Measurements from ENCODE around the gene DGLUCY.

Gene DGLUCY

GRCh38 chr14:91185721-91186120, 71.8 kb downstream of the DGLUCY start:
- Histone ChIP-seq H3K4me3 (ENCODE audit: low read depth, low read length) (no peak overlapping the region), H3K27ac (no peak overlapping the region), H3K27me3 (replicated peaks) (no peaks in the 10 kb centered on the region), H3K36me3 (replicated peaks) (no peaks in the 10 kb centered on the region)
- in situ Hi-C loops (cut with HindIII; ENCODE audit: low pct_ligation_motif_present, low sequenced_read_pairs), result loop anchor here (25.0 kb wide), 1 partner anchor 102 kb away; no protein-coding TSS in a partner anchor
- no peak for TF ChIP-seq CTCF (IDR thresholded peaks at IDR 0.05; ENCODE audit: low read depth, low read length, missing control alignments)
- DNase-seq, result no peak

DNA sequence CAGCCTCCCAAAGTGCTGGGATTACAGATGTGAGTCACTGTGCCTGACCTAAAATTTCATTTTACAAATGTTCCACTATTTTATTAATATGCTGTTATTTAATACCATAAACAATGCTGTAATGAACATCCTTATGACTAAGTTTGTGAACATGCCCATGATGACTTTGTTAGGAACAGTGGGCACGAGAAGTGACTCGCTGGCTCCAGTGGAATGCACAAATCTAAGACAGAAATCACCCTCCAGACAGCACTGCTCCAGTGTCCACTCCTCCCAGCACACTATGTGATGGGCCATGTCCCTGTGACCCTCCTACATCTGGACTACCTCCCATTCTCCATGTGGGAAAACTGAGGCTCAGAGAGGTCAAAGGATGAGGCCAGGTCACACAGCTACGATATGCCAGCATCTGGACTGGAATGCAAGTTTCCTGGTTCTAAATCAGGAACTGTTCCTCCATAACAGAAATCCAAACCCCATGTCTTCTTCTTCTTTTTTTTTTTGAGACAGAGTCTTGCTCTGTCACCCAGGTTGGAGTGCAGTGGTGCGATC, 72.7 kb downstream of the DGLUCY start:
- Histone ChIP-seq H3K27ac (no peak overlapping the region), H3K4me3 (ENCODE audit: low read depth, low read length) (no peak overlapping the region), H3K27me3 (replicated peaks) (no peaks in the 10 kb centered on the region), H3K36me3 (replicated peaks) (no peaks in the 10 kb centered on the region)
- no peak for DNase-seq
- in situ Hi-C loops (cut with HindIII; ENCODE audit: low pct_ligation_motif_present, low sequenced_read_pairs), result loop anchor here (25.0 kb wide), 1 partner anchor 101 kb away; no protein-coding TSS in a partner anchor
- TF ChIP-seq CTCF (IDR thresholded peaks at IDR 0.05; ENCODE audit: low read depth, low read length, missing control alignments), result no peak

DNA sequence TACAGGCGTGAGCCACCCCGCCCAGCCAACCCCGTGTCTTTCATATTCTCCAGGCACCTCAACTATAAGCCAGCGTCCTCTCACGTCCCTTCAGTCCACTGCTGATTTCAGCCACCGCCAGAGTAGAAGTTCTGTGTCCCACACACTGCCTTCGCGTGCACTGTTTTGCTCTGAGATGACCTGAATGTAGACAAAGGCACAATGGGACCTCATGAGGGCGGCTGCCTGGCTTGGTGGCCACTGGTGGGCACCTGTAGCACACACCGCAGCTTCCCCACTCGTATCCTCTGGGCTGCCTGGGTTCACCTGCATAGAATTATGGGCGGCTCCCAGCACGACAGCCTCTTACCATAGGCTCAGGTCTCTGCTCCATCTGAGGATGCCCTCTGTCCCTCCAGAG, 73.4 kb downstream of the DGLUCY start:
- H3K27ac ChIP-seq, result no peak overlapping the region
- DNase-seq, result no peak
- TF ChIP-seq CTCF (IDR thresholded peaks at IDR 0.05; ENCODE audit: low read depth, low read length, missing control alignments), result no peak
- H3K27me3 ChIP-seq (replicated peaks), result no peaks in the 10 kb centered on the region
- H3K36me3 ChIP-seq (replicated peaks), result no peaks in the 10 kb centered on the region
- in situ Hi-C loops (cut with HindIII; ENCODE audit: low pct_ligation_motif_present, low sequenced_read_pairs), result loop anchor here (25.0 kb wide), 1 partner anchor 100 kb away; no protein-coding TSS in a partner anchor
- H3K4me3 ChIP-seq (ENCODE audit: low read depth, low read length), result no peak overlapping the region

DNA sequence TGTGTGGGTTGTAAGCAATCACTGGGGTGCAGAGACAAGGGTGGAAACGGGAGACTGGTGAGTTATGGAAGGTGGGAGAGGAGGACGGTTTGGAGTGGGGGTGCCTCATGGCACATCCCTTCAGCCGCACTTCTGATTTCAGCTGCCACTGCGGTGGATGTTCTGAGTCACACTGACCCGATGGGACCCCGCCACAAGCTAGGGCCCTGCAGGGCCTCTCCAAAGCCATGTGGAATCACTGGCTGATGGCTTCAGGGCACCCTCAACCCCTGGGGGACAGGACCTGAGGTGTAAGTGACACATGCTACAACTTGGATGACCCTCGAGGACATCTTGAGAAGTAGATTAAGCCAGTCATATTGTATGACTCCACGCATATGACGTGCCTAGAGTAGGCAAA, 77.0 kb downstream of the DGLUCY start:
- no peaks in the 10 kb centered on the region for H3K27me3 ChIP-seq (replicated peaks)
- H3K4me3 ChIP-seq (ENCODE audit: low read depth, low read length), result no peak overlapping the region
- no peak for DNase-seq
- no peak for TF ChIP-seq CTCF (IDR thresholded peaks at IDR 0.05; ENCODE audit: low read depth, low read length, missing control alignments)
- in situ Hi-C loops (cut with HindIII; ENCODE audit: low pct_ligation_motif_present, low sequenced_read_pairs), result loop anchor here (25.0 kb wide), 1 partner anchor 96 kb away; no protein-coding TSS in a partner anchor
- no peaks in the 10 kb centered on the region for H3K36me3 ChIP-seq (replicated peaks)
- H3K27ac ChIP-seq, result no peak overlapping the region

- no peak for DNase-seq
- Histone ChIP-seq H3K27ac (no peak overlapping the region), H3K36me3 (replicated peaks) (no peaks in the 10 kb centered on the region), H3K4me3 (ENCODE audit: low read depth, low read length) (no peak overlapping the region), H3K27me3 (replicated peaks) (no peaks in the 10 kb centered on the region)
- TF ChIP-seq CTCF (IDR thresholded peaks at IDR 0.05; ENCODE audit: low read depth, low read length, missing control alignments), result no peak
- in situ Hi-C loops (cut with HindIII; ENCODE audit: low pct_ligation_motif_present, low sequenced_read_pairs), result loop anchor here (25.0 kb wide), 1 partner anchor 94 kb away; no protein-coding TSS in a partner anchor
Measured at GRCh38 chr14:91193069-91193468, 79.2 kb downstream of the DGLUCY start.

DNA sequence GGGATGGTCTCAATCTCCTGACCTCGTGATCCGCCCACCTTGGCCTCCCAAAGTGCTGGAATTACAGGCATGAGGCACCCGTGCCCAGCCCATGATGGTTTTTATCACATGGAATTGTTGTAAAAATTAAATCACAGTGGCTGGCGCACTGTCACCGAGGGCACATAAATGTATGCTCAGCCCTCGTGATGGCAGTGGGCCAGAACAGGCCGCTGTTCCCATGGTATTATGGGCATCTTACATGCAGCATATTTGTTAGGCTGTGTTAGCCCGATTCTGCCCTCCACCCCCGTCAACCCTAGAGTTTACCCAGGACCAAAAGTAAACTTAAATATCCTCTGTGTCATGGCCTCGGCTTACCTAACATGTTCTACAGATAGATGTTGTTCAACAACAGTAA, 82.0 kb downstream of the DGLUCY start:
- no peak for DNase-seq
- Histone ChIP-seq H3K4me3 (ENCODE audit: low read depth, low read length) (no peak overlapping the region), H3K27ac (no peak overlapping the region), H3K27me3 (replicated peaks) (no peaks in the 10 kb centered on the region), H3K36me3 (replicated peaks) (no peaks in the 10 kb centered on the region)
- TF ChIP-seq CTCF (IDR thresholded peaks at IDR 0.05; ENCODE audit: low read depth, low read length, missing control alignments), result no peak
- in situ Hi-C loops (cut with HindIII; ENCODE audit: low pct_ligation_motif_present, low sequenced_read_pairs), result loop anchor here (25.0 kb wide), 1 partner anchor 91 kb away; no protein-coding TSS in a partner anchor

Data from brain microvascular endothelial cell (primary cell).